HG03175 (cell line): ENCODE results near the gene NKAPL.
"Not testable (repeated sequence)": the region's sequence is repeated elsewhere in the genome, so short reads cannot be mapped to it uniquely, and the experiment has no call there.

Experiments
- ATAC-seq: cut with Tn5 transposase; IDR thresholded peaks from one replicate; pipeline ENCODE4 v1.9.1; 2021; ENCODE audit warnings: mild to moderate bottlenecking, moderate library complexity; ENCODE audit not compliant: unreplicated experiment

Gene NKAPL

DNA sequence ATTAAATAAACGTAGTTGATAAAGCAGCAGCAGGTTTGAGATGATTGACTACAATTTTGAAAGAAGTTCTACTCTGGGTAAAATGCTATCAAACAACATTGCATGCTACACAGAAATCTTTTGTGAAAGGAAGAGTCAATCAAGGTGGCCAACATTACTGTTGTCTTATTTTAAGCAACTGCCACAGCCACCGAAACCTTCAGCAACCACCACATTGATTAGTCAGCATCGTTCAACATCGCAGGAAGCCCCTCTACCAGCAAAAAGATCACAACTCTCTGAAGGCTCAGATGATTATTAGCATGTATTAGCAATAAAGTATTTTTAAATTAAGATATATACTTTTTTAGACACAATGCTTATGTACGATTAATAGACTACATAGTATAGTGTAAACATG lies 36.2 kb downstream of the NKAPL start:
- ATAC-seq: no peak

DNA sequence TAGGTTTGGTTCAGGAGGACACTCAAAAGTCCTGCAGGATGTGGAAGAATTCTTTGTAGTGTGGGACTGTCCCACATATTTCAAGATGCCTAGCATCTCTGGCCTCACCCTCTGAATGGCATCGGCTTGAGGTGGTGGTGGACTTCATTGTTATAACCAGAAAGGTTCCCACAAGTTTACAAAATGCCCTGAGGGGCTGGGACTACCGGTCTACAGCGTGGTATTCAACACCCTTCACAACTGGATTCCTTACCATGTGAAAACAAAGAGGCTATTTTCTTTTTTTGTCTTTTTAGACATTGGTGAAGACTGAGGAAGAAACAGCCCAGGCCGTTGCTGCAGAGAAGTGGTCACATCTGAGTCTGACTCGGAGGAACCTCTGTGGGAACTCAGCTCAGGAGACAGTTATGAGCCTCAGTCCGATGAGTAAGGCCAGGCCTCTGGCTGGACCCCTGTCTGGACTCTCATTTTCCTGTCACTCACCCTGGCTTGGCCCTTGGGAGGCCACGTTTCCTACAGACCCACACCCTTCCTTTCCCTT lies 37.5 kb downstream of the NKAPL start:
- no peak for ATAC-seq

- peak; percentile 91 for ATAC-seq
These were observed 44.5 kb downstream of the NKAPL start for GRCh38 chr6:28303570-28303969.

GRCh38 chr6:28306363-28306762 lies 47.3 kb downstream of the NKAPL start:
- ATAC-seq: not testable (repeated sequence)
